HAP-1 (cell line): ENCODE results near the gene EXOC5.

Experiments used
- DNase-seq, 2 experiments: peaks; one replicate each; pipeline ENCODE4 v3.0.0-alpha.2; 2016 to 2020; ENCODE audit warnings: low spot score in 2 of 2
- H3K27me3 ChIP-seq: fragments of 250-450 bp; sonication (Bioruptor Pico); 2 replicates; pipeline ENCODE4 v1.5.1; 2020; ENCODE audit warnings: low read depth, mild to moderate bottlenecking, moderate library complexity
- H3K36me3 ChIP-seq: fragments of 250-450 bp; sonication (Bioruptor Pico); replicated peaks from 2 replicates; pipeline ENCODE4 v1.5.1; 2020; ENCODE audit warnings: mild to moderate bottlenecking
- H3K4me1 ChIP-seq: fragments of 250-450 bp; sonication (Bioruptor Pico); 2 replicates; pipeline ENCODE4 v1.5.1; 2020; ENCODE audit warnings: mild to moderate bottlenecking
- H3K4me3 ChIP-seq: fragments of 250-450 bp; sonication (Bioruptor Pico); 2 replicates; pipeline ENCODE4 v1.5.1; 2020; ENCODE audit warnings: mild to moderate bottlenecking, moderate library complexity
- H3K9me3 ChIP-seq: fragments of 250-450 bp; sonication (Bioruptor Pico); 2 replicates; pipeline ENCODE4 v1.5.1; 2020; ENCODE audit warnings: mild to moderate bottlenecking, moderate library complexity
- in situ Hi-C: fragments of 300-500 bp; cut with MboI; formaldehyde crosslinking; loops from 3 replicates; pipeline ENCODE4 v1.14.3; 2020; ENCODE audit warnings: low sequenced_read_pairs, inconsistent platforms, mixed read lengths

EXOC5 gene, protein sequence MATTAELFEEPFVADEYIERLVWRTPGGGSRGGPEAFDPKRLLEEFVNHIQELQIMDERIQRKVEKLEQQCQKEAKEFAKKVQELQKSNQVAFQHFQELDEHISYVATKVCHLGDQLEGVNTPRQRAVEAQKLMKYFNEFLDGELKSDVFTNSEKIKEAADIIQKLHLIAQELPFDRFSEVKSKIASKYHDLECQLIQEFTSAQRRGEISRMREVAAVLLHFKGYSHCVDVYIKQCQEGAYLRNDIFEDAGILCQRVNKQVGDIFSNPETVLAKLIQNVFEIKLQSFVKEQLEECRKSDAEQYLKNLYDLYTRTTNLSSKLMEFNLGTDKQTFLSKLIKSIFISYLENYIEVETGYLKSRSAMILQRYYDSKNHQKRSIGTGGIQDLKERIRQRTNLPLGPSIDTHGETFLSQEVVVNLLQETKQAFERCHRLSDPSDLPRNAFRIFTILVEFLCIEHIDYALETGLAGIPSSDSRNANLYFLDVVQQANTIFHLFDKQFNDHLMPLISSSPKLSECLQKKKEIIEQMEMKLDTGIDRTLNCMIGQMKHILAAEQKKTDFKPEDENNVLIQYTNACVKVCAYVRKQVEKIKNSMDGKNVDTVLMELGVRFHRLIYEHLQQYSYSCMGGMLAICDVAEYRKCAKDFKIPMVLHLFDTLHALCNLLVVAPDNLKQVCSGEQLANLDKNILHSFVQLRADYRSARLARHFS

DNA sequence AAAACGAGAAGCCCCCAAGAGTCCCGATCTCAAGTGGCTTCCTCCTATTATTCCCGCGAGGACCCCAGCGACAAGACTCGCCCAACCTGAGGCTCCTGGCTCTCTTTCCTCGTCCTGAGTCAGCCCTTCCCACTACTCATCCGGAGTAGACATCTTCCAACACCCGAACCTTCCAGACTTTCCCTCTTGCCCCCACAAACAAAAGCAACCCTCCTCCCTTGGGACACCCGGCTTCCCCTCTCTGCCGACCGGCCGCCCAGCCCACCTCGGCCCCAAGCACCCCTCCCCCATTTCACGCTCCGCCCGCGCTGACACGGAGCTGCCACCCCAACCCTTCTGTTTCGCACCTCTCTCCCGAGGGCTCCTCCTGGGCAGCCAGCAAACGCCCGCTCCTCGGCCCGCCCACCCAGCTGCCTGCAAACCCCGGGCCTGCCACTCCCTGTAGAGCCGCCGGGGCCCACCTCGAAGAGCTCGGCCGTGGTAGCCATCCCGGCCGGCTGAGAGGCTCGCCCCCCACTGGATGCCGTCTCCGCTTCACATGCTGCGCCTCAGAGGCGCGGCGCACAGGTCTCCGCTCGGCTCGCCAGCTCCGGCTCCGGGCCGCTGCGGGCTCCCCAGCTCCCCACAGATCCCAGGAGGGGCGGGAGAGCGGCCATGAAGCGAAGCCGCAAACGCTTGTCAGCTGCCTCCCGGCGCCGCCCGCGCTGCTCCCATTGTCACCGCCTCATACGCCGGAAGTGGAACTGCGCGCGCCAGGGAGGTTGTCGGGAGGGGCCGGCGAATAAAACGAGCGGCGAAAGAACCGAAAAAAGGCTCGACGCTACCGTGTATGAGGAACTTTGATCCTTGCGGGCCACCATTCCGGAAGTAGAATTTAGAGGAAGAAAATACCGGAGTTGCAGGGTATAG, at the start of gene EXOC5, which contains the start of gene AP5M1:
Gene EXOC5 (minus strand): TSS at position 745 of the 909 bp plus-strand sequence. CDS start 257 bp downstream, at position 488.
Gene AP5M1 (plus strand): TSS at position 811 of the 909 bp plus-strand sequence. CDS start 344 bp downstream, outside the sequence.
- Histone ChIP-seq H3K27me3 (no peaks in the 10 kb centered on the region), H3K36me3 (no peaks in the 10 kb centered on the region), H3K4me1 (peaks cover 14% of the 10 kb centered on the region), H3K4me3 (peak within 1 kb of the TSS; percentile 83), H3K9me3 (no peaks in the 10 kb centered on the region)
- DNase-seq, result peak; percentile 90 to 95
- in situ Hi-C loops, result no loop called here

- in situ Hi-C loops, result loop anchor here (10.0 kb wide), 1 partner anchor 823 kb away; no protein-coding TSS in a partner anchor
- peak; percentile 71 to 89 for DNase-seq
- Histone ChIP-seq H3K27me3 (peaks cover 20% of the 10 kb centered on the region), H3K9me3 (0 out of 2 replicates have a peak, but pooled peaks cover 4% of the 10 kb centered on the region), H3K36me3 (no peaks in the 10 kb centered on the region), H3K4me1 (no peaks in the 10 kb centered on the region), H3K4me3 (no peak overlapping the region)
Observed at GRCh38 chr14:57317248-57317833, 48.6 kb upstream of the EXOC5 start.

GRCh38 chr14:57314396-57315089, 45.8 kb upstream of the EXOC5 start:
- 0 out of 2 replicates have a peak, but pooled peaks cover 4% of the 10 kb centered on the region for H3K9me3 ChIP-seq
- peaks cover 8% of the 10 kb centered on the region; the same call in 1 of the 2 replicates for H3K27me3 ChIP-seq
- no peaks in the 10 kb centered on the region for H3K36me3 ChIP-seq
- H3K4me1 ChIP-seq, result no peaks in the 10 kb centered on the region
- H3K4me3 ChIP-seq, result no peak overlapping the region
- in situ Hi-C loops, result loop anchor here (10.0 kb wide), 1 partner anchor 820 kb away; no protein-coding TSS in a partner anchor
- no peak for DNase-seq

GRCh38 chr14:57302883-57303282, 34.2 kb upstream of the EXOC5 start:
- H3K27me3 ChIP-seq, result no peaks in the 10 kb centered on the region
- H3K36me3 ChIP-seq, result no peaks in the 10 kb centered on the region
- H3K4me1 ChIP-seq, result no peaks in the 10 kb centered on the region
- no peak overlapping the region for H3K4me3 ChIP-seq
- in situ Hi-C loops, result no loop called here
- no peak for DNase-seq
- H3K9me3 ChIP-seq, result no peaks in the 10 kb centered on the region

GRCh38 chr14:57299511-57299910, 30.8 kb upstream of the EXOC5 start:
- Histone ChIP-seq H3K36me3 (no peaks in the 10 kb centered on the region), H3K4me1 (no peaks in the 10 kb centered on the region), H3K27me3 (no peaks in the 10 kb centered on the region), H3K9me3 (no peaks in the 10 kb centered on the region), H3K4me3 (no peak overlapping the region)
- no peak for DNase-seq
- in situ Hi-C loops, result no loop called here

DNA sequence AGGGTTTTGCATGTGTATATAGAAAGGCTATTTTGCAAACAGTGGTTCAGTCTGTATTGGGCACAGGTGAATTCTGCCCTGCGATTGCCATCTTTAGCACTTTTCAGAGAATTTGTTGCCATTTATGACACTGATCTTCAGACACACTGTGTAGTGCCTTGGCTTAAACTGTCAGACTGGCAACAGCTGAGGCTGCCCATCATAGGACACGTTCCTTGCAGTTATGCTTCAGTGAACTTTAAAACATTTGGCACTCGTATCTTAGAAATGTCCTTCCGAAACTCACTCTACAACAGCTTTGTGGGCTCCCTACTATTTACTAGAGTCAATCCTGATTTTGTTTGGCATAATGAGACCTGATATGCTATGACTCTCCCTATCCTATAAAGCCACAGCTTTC, 29.1 kb upstream of the EXOC5 start:
- Histone ChIP-seq H3K36me3 (no peaks in the 10 kb centered on the region), H3K4me1 (peaks cover 5% of the 10 kb centered on the region), H3K4me3 (no peak overlapping the region), H3K9me3 (no peaks in the 10 kb centered on the region), H3K27me3 (no peaks in the 10 kb centered on the region)
- DNase-seq, result no peak
- in situ Hi-C loops, result no loop called here

- in situ Hi-C loops, result no loop called here
- Histone ChIP-seq H3K27me3 (no peaks in the 10 kb centered on the region), H3K9me3 (no peaks in the 10 kb centered on the region), H3K4me3 (no peak overlapping the region), H3K36me3 (no peaks in the 10 kb centered on the region), H3K4me1 (peaks cover 24% of the 10 kb centered on the region)
- no peak for DNase-seq
Observed at GRCh38 chr14:57295239-57295638, 26.5 kb upstream of the EXOC5 start.

DNA sequence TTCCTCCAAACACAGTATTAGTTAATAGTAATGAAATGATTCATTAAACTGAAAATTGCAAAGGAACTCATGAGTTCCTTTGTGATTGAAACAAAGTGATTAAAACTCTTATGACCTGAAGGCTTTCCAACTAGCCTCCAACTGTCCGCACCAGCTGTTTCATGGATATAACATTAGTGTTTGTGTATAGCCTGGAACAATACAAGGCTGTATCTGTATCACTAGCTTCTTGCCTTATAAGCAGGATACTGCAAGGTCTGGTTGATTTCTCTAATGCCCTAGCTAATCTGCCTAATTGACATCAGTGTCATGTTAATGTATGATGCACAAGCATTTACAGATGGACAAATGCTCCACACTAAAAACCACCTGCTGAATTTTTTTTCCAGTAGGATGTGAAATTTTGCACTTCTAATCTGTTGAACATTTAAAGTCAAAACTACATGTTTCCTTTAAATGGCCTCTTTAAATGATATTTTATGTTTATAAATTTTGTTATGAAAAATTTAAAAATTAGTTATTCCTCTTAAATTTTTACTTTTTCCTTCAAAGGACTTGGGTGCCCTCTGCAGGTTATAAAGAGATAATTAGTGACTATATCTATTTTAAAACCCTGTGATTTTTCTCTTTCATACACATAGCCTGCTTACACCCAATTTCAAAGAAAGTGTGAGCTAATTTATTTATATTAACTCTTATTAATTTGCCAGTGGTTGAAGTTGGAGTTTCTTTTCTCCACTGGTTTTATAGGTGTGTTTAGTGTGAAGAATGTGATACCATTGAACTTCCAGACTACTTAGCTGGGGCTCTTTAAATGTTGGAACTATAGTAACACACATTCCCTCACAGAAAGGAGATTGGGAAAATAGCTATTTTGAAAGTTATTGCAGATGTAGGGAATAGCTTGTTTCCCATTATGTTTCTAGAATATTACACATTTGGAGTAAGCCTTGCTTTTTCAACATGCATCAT, 25.4 kb upstream of the EXOC5 start:
- in situ Hi-C loops, result no loop called here
- Histone ChIP-seq H3K27me3 (no peaks in the 10 kb centered on the region), H3K9me3 (no peaks in the 10 kb centered on the region), H3K36me3 (no peaks in the 10 kb centered on the region), H3K4me3 (no peak overlapping the region), H3K4me1 (peaks cover 24% of the 10 kb centered on the region)
- peak in 1 of 2 experiments; percentile 28 for DNase-seq

DNA sequence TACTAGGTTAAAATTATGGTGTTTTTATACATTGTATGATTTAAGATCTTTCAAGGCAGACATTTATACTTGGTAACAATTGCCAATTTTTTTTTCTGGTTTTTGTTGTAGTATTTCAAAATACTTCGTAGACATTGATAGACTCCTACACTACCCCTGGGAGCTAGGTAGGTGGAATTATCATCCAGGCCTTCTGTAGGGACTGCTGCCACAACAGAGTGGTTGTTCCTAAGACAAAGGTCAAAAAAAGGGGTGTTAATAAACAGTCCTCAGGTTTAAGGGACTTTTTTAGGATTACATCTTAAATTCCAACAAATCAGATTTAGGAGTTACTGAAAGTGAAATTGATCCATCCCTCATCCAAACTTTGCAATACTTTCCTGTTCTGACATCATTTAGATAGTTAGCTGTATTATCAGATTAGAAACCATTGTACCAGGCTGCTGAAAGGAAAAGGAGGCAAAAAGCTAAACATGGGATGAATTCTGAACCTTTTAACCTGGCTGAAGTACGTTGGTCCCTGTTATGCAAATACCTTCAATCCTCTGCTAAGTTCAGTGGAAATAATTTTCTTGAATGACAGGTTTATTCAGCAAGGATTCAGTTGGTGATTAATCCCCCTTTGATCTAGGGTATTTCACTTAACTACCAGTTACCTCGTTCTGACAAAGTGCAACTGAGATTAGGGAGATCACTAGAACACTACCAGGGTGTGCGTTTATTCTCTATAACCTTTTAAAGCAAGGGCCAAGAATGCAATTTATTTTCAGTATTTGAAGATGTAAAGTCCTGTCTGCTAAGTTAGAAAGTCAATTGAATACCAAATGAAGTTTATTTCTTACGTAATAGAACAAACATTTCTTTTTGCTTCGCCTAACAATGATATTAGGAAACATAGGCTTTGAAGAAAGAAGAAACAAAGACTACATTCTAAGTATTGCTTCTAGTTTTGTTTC, 23.3 kb upstream of the EXOC5 start:
- DNase-seq, result peak in 1 of 2 experiments; percentile 88
- in situ Hi-C loops, result no loop called here
- Histone ChIP-seq H3K36me3 (peaks cover 5% of the 10 kb centered on the region; the same call in 1 of the 2 replicates), H3K4me1 (peaks cover 24% of the 10 kb centered on the region), H3K27me3 (no peaks in the 10 kb centered on the region), H3K4me3 (no peak overlapping the region), H3K9me3 (no peaks in the 10 kb centered on the region)

DNA sequence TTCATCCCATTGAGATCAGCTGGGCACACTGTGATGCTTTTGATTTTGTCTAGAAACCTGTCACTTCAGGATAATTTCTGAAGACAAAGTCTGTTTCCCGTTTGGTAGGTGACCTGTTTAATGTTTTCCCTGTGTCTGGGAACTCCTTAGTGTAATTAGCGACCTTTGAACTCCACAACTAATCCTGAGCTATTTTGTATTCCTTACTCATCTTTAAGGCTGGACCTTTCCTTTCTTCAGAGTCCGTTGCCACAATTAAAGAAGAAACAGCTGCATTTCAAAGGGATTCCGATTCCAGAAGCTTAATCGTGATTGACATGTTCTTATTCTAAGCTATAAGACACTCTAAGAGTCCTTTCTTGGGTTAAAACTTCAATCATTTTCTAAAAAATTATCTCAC, 22.0 kb upstream of the EXOC5 start:
- H3K4me1 ChIP-seq, result peaks cover 24% of the 10 kb centered on the region
- peak in 1 of 2 experiments; percentile 41 for DNase-seq
- no peaks in the 10 kb centered on the region for H3K27me3 ChIP-seq
- H3K9me3 ChIP-seq, result no peaks in the 10 kb centered on the region
- no peak overlapping the region for H3K4me3 ChIP-seq
- H3K36me3 ChIP-seq, result peaks cover 9% of the 10 kb centered on the region; the same call in 1 of the 2 replicates
- in situ Hi-C loops, result no loop called here

DNA sequence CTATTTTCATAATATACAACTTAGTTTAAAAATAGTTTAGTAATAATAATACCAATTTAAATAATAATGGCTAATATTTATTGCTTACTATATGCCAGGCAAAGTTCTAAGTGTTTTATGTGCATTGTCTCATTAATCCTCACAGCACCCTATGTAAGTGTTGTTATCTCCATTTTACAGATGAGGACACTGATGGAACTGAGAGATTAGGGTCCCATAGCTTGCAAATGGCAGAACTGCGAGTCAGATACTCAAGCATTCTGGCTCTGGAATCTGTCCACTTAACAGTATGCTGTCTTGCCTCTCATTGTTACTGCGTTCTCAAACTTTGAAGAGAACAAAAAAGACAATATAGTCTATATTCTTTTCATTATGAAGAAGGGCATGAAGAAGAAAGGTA, 19.0 kb upstream of the EXOC5 start:
- peaks cover 19% of the 10 kb centered on the region for H3K4me1 ChIP-seq
- no peaks in the 10 kb centered on the region for H3K9me3 ChIP-seq
- in situ Hi-C loops, result no loop called here
- peaks cover 14% of the 10 kb centered on the region for H3K36me3 ChIP-seq
- DNase-seq, result no peak
- H3K4me3 ChIP-seq, result no peak overlapping the region
- no peaks in the 10 kb centered on the region for H3K27me3 ChIP-seq
